A549 (cell line): ENCODE measurements around the gene PRRX2. TPM values are rescaled to one million over a fixed set of nuclear protein-coding genes. Genes with fewer than 3 reads are reported as not detected.

Experiments used
- ATAC-seq, 2 experiments: fragments of 200-7000 bp in 1 of 2; fragments of >200 bp in 1 of 2; cut with Nextera tagmentation in 1 of 2; cut with Tn5 transposase in 1 of 2; 3 replicates each; pipeline versions ENCODE4 v1.8.0 to v1.9.1; 2018 to 2020; ENCODE audit warnings: mild to moderate bottlenecking in 1 of 2, moderate library complexity in 1 of 2
- CTCF ChIA-PET: fragments of 300-600 bp; sonication (Branson Sonifier 250); formaldehyde crosslinking; extraction: SDS; loops from one replicate; lab custom pipeline; 2021; ENCODE audit warnings: antibody characterized with exemption, inconsistent platforms; lab: Yijun Ruan, JAX
- POLR2A ChIA-PET: fragments of 350-600 bp; formaldehyde crosslinking; extraction: SDS; loops from one replicate; lab custom pipeline; 2021; ENCODE audit warnings: antibody characterized with exemption, inconsistent platforms; lab: Yijun Ruan, JAX
- DNase-seq, 2 experiments: peaks; one replicate each; pipeline versions ENCODE4 v3.0.0 to v3.0.0-alpha.2; 2011 to 2016; ENCODE audit warnings: low read depth in 1 of 2, low spot score in 1 of 2
- FAIRE-seq: peaks from 2 replicates; lab custom pipeline; 2011; peaks lifted over from hg19 to GRCh38; lab: Jason Lieb, UNC
- H3K27ac ChIP-seq, 2 experiments: fragments of >200 bp; sonication (Bioruptor Twin); formaldehyde crosslinking; 3 replicates each; pipeline ENCODE4 v1.5.1; 2016 to 2017
- H3K4me1 ChIP-seq: fragments of >200 bp; sonication (Bioruptor Twin); formaldehyde crosslinking; 3 replicates; pipeline ENCODE4 v1.6.1; 2016
- H3K4me2 ChIP-seq: fragments of >200 bp; sonication (Bioruptor Twin); formaldehyde crosslinking; 3 replicates; pipeline ENCODE4 v1.6.1; 2016
- H3K4me3 ChIP-seq: fragments of >200 bp; sonication (Bioruptor Twin); formaldehyde crosslinking; 3 replicates; pipeline ENCODE4 v1.5.1; 2016
- H3K9me3 ChIP-seq: fragments of >200 bp; sonication (Bioruptor Twin); formaldehyde crosslinking; 3 replicates; pipeline ENCODE4 v1.6.1; 2016
- CBX2 ChIP-seq: fragments of 200-600 bp; sonication (generic); IDR thresholded peaks from 2 replicates; pipeline ENCODE4 v1.6.1; 2016; ENCODE audit warnings: low read depth, mild to moderate bottlenecking, borderline replicate concordance
- CEBPB ChIP-seq, 2 experiments: fragments of >200 bp in 1 of 2; sonication (Bioruptor Twin) in 1 of 2; formaldehyde crosslinking in 1 of 2; IDR thresholded peaks; 2 replicates each; pipeline ENCODE4 v1.6.1; 2012 to 2016
- CHD2 ChIP-seq: fragments of 150-350 bp; IDR thresholded peaks from 2 replicates; pipeline ENCODE4 v1.6.1; 2014; ENCODE audit warnings: low read length; ENCODE audit not compliant: partially characterized antibody
- CTCF ChIP-seq: fragments of >200 bp; sonication (Bioruptor Twin); formaldehyde crosslinking; IDR thresholded peaks from 3 replicates; pipeline ENCODE4 v1.5.1; 2016
- EHF ChIP-seq: fragments of 250-450 bp; sonication (Bioruptor Pico); IDR thresholded peaks from 2 replicates; pipeline ENCODE4 v1.5.0; 2020; ENCODE audit warnings: mild to moderate bottlenecking
- EHMT2 ChIP-seq: fragments of 200-600 bp; sonication (generic); IDR thresholded peaks from 2 replicates; pipeline ENCODE4 v1.6.1; 2016; ENCODE audit warnings: antibody characterized with exemption, low read depth, mild to moderate bottlenecking, moderate library complexity
- ELK1 ChIP-seq: fragments of 150-350 bp; IDR thresholded peaks from 2 replicates; pipeline ENCODE4 v1.6.1; 2014; ENCODE audit warnings: low read depth, mild to moderate bottlenecking, low read length
- ESRRA ChIP-seq: fragments of 150-350 bp; IDR thresholded peaks from 2 replicates; pipeline ENCODE4 v1.6.1; 2014; ENCODE audit warnings: mild to moderate bottlenecking, low read length, borderline replicate concordance
- FOSB ChIP-seq: fragments of 250-450 bp; sonication (Bioruptor Pico); IDR thresholded peaks from 2 replicates; pipeline ENCODE4 v1.5.0; 2020; ENCODE audit warnings: mild to moderate bottlenecking, moderate library complexity
- GATA3 ChIP-seq: IDR thresholded peaks from 2 replicates; pipeline ENCODE4 v1.6.1; 2012; ENCODE audit warnings: borderline replicate concordance
- HDAC2 ChIP-seq: fragments of 200-600 bp; sonication (generic); IDR thresholded peaks from 2 replicates; pipeline ENCODE4 v1.6.1; 2016
- HMGXB4 ChIP-seq: fragments of 250-450 bp; sonication (Bioruptor Pico); IDR thresholded peaks from 2 replicates; pipeline ENCODE4 v1.5.0; 2021; ENCODE audit warnings: mild to moderate bottlenecking, moderate library complexity, borderline replicate concordance
- HOXA7 ChIP-seq: fragments of 250-450 bp; sonication (Bioruptor Pico); IDR thresholded peaks from 2 replicates; pipeline ENCODE4 v1.5.0; 2020; ENCODE audit warnings: mild to moderate bottlenecking, moderate library complexity
- HOXB5 ChIP-seq: fragments of 250-450 bp; sonication (Bioruptor Pico); IDR thresholded peaks from 2 replicates; pipeline ENCODE4 v1.5.0; 2020; ENCODE audit warnings: mild to moderate bottlenecking, moderate library complexity
- JUN ChIP-seq, 2 experiments: fragments of >200 bp; sonication (Bioruptor Twin); formaldehyde crosslinking; IDR thresholded peaks; 2 replicates in 1 of 2; 3 replicates in 1 of 2; pipeline ENCODE4 v1.6.1; 2016 to 2017
- KDM5A ChIP-seq: fragments of 200-600 bp; sonication (generic); IDR thresholded peaks from 2 replicates; pipeline ENCODE4 v1.6.1; 2016; ENCODE audit warnings: antibody characterized with exemption, mild to moderate bottlenecking
- MYC ChIP-seq: IDR thresholded peaks from 2 replicates; pipeline ENCODE4 v1.6.1; 2012; ENCODE audit warnings: mild to moderate bottlenecking, inconsistent platforms, low read length, improper control_type of control experiment, borderline replicate concordance
- NR3C1 ChIP-seq: fragments of >200 bp; sonication (Bioruptor Twin); formaldehyde crosslinking; IDR thresholded peaks from 3 replicates; pipeline ENCODE4 v1.6.1; 2017
- PBX3 ChIP-seq: IDR thresholded peaks from 2 replicates; pipeline ENCODE4 v1.6.1; 2012
- PHF8 ChIP-seq: fragments of 200-600 bp; sonication (generic); IDR thresholded peaks from 2 replicates; pipeline ENCODE4 v1.6.1; 2016; ENCODE audit warnings: low read depth, mild to moderate bottlenecking, antibody characterized with exemption, moderate library complexity, borderline replicate concordance
- POLR2A ChIP-seq: IDR thresholded peaks from 2 replicates; pipeline ENCODE4 v1.6.1; 2012; ENCODE audit warnings: mild to moderate bottlenecking, low read length
- RNF2 ChIP-seq: fragments of 200-600 bp; sonication (generic); IDR thresholded peaks from 2 replicates; pipeline ENCODE4 v1.6.1; 2016; ENCODE audit warnings: low read depth, mild to moderate bottlenecking, antibody characterized with exemption, moderate library complexity, borderline replicate concordance
- SREBF2 ChIP-seq: fragments of 450-650 bp; IDR thresholded peaks from 2 replicates; pipeline ENCODE4 v1.6.1; 2014; ENCODE audit warnings: mild to moderate bottlenecking, moderate library complexity
- TP53 ChIP-seq: fragments of 250-450 bp; sonication (Bioruptor Pico); IDR thresholded peaks from 2 replicates; pipeline ENCODE4 v1.5.0; 2021; ENCODE audit warnings: mild to moderate bottlenecking, moderate library complexity
- ZFP36 ChIP-seq: fragments of 450-650 bp; IDR thresholded peaks from 2 replicates; pipeline ENCODE4 v1.6.1; 2014; ENCODE audit warnings: borderline replicate concordance; ENCODE audit not compliant: partially characterized antibody
- ZNF302 ChIP-seq: fragments of 250-450 bp; sonication (Bioruptor Pico); IDR thresholded peaks from 2 replicates; pipeline ENCODE4 v1.9.0; 2021; ENCODE audit warnings: inconsistent platforms, mild to moderate bottlenecking, moderate library complexity
- WGBS: methylation state at CpG from one replicate; pipeline ENCODE4 v1.1.6; 2017; ENCODE audit errors: missing lambda C conversion rate; 5-methylcytosine and 5-hydroxymethylcytosine counted together
- polyA plus RNA-seq, 4 experiments: library from polyadenylated mRNA; depleted of rRNA in 3 of 4; stranded (reverse); fragments of >200 nt; fragmentation: RNase III in 1 of 4; extraction: RNeasy Plus Mini Kit Qiagen cat#74134 plus additional on column Dnase treatment in 1 of 4; gene quantifications; 2 replicates in 3 of 4; 3 replicates in 1 of 4; pipeline ENCODE4 v1.2.3, GENCODE V29; 2011 to 2017
- TF ChIP-seq, protein P1 (sequence below): IDR thresholded peaks from 2 replicates; pipeline ENCODE4 v1.6.1; 2012

PRRX2 gene
- polyA plus RNA-seq, 2 of the 4 experiments (the other 2 are of a cell fraction) = 0.90 to 2.7 TPM

DNA sequence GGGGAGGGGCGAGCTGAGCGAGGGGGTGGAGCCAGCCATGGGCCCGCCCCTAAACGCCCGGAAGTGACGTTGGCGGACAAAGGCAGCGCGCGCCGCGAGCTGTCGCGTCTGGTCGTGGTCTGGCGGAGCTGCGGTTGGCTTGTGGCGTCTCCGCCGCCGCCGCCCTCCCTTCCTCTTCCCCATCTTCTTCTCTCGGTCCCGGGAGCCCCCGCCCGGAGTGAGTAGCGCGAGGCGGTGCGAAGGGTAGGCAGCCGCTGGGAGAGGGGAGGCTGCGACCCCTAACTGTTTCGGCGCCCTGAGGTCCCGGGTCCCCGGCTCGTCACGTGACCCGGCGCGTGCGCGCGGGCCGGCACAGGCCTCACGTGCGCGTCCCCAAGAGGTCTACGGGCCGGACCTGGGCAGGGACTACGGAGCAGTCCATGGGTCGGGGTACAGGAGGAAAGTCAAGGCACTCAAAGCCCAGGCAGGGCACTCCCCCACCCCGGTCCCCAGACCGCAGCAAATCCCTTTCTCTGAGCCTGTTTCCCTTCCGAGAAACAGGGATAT, 39.3 kb upstream of the PRRX2 start, which contains the start of gene NTMT1 (continued):
- TF ChIP-seq JUN (IDR thresholded peaks at IDR 0.05) (peak; percentile 87 to 90), GATA3 (no peak), KDM5A (no peak; the same call in 1 of the 2 replicates), MYC (peak; percentile 89), PBX3 (no peak), HDAC2 (no peak), CBX2 (no peak), FOSB (CRISPR knock-in tag) (peak; percentile 69; the same call in 1 of the 2 replicates), HOXB5 (CRISPR knock-in tag) (0 out of 2 replicates have a peak, but pooled peaks have one; percentile 67)

- Histone ChIP-seq H3K27ac (peak overlapping the region; percentile 78 to 98), H3K4me3 (peak overlapping the region; percentile 69), H3K4me2 (peak overlapping the region; percentile 86), H3K4me1 (peaks cover 28% of the 10 kb centered on the region), H3K9me3 (no peaks in the 10 kb centered on the region)
- POLR2A ChIA-PET = interaction anchor here (0.7 to 1.3 kb wide), 8 partner anchors 11 to 545 kb away, joined by 3 to 16 read pairs (median 4); no protein-coding TSS in a partner anchor
- CTCF ChIA-PET = interaction anchor here (0.8 to 26.2 kb wide), 6 partner anchors 13 to 516 kb away, joined by 3 to 947 read pairs (median 96); partner anchors contain the start of genes ASB6, CRAT and PTPA
- DNase-seq = no peak
- TF ChIP-seq ESRRA (no peak), GATA3 (no peak), HOXA7 (peak; percentile 17; the same call in 1 of the 2 replicates), RNF2 (no peak), FOSB (CRISPR knock-in tag) (0 out of 2 replicates have a peak, but pooled peaks have one; percentile 32), HMGXB4 (CRISPR knock-in tag) (no peak), EHMT2 (no peak), JUN (IDR thresholded peaks at IDR 0.05) (no peak; a peak in 1 of 5 replicates), CHD2 (no peak), POLR2A (no peak; the same call in 1 of the 2 replicates), EHF (CRISPR knock-in tag) (no peak), HDAC2 (no peak)
- peak; percentile 51 to 53 for ATAC-seq
- 2% methylated on average over 20 of the region's 20 CpGs for WGBS
- no peak for FAIRE-seq
Observed at GRCh38 chr9:129626625-129627284, 38.7 kb upstream of the PRRX2 start.

DNA sequence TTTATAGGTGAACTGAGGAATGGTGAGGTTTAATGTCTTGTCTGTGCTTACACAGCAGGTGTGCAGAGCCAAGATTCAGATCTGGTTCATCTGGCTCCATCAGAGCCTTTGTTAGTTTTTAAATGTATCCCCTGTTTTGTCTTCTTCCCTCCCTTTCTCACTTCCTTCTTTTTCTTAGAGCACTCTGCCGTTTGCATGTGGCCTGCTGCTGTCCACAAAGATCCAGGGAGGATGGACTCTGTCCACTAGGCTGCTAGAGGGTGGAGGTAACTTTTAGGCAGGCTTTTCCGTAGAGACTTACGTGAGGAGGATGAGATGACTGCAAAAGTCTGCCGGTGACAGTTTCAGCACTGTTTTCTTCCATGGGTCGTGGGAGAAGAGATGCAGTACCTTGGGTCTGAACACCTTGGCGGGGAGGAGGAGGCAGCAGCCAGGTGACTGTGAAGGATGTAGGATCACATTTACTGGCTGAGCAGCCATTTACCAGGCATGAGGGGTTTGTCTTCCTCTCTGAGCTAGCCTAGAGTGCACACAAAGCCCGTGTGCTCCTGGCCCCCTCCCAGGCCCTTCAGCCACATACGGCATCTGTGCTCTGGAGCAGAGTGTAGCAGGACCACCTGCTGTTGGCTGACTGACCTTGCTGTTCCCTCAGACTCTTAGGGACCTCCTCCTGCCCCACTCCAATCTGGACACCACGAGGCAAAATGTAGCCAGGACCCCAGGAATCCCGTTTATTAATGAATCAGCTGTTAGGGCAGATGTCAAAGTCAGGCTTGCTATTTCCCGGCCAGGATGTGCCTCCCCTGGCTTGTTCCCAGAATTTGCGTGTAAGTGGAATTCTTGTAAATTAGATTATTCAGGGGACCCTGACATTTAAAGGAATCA, 37.6 kb upstream of the PRRX2 start:
- ATAC-seq = no peak
- H3K27ac ChIP-seq = peak overlapping the region; percentile 78 to 98
- WGBS = 61% methylated on average over 12 of the region's 12 CpGs
- peaks cover 28% of the 10 kb centered on the region for H3K4me1 ChIP-seq
- ChIA-PET POLR2A (interaction anchor here (1.1 to 1.3 kb wide), 2 partner anchors 10 to 488 kb away, joined by 3 to 6 read pairs; no protein-coding TSS in a partner anchor), CTCF (interaction anchor here (1.0 to 26.2 kb wide), 6 partner anchors 12 to 494 kb away, joined by 3 to 947 read pairs (median 34); partner anchors contain the start of gene ASB6)
- peak overlapping the region; percentile 69 for H3K4me3 ChIP-seq
- no peak for FAIRE-seq
- DNase-seq = no peak
- H3K4me2 ChIP-seq = peak overlapping the region; percentile 86
- H3K9me3 ChIP-seq = no peaks in the 10 kb centered on the region
- no peak for TF ChIP-seq NR3C1
- no peak for TF ChIP-seq SREBF2
- TF ChIP-seq ELK1 = no peak
- TF ChIP-seq EHMT2 = no peak
- no peak for TF ChIP-seq TP53
- no peak for TF ChIP-seq CTCF
- no peak for TF ChIP-seq ZFP36
- no peak for TF ChIP-seq PHF8
- TF ChIP-seq ZNF302 (CRISPR knock-in tag) = no peak
- no peak for TF ChIP-seq MYC
- no peak for TF ChIP-seq CEBPB (IDR thresholded peaks at IDR 0.05)
- TF ChIP-seq, protein P1, sequence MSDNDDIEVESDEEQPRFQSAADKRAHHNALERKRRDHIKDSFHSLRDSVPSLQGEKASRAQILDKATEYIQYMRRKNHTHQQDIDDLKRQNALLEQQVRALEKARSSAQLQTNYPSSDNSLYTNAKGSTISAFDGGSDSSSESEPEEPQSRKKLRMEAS = no peak
